HG03469 (cell line): ENCODE results near the gene ICA1L.
"Not testable (repeated sequence)": the region's sequence is repeated elsewhere in the genome, so short reads cannot be mapped to it uniquely, and the experiment has no call there.

ENCODE experiments used
- ATAC-seq: cut with Tn5 transposase; IDR thresholded peaks from one replicate; pipeline ENCODE4 v1.9.1; 2021; ENCODE audit warnings: mild to moderate bottlenecking, moderate library complexity, moderate number of reproducible peaks; ENCODE audit not compliant: unreplicated experiment

The ICA1L gene

DNA sequence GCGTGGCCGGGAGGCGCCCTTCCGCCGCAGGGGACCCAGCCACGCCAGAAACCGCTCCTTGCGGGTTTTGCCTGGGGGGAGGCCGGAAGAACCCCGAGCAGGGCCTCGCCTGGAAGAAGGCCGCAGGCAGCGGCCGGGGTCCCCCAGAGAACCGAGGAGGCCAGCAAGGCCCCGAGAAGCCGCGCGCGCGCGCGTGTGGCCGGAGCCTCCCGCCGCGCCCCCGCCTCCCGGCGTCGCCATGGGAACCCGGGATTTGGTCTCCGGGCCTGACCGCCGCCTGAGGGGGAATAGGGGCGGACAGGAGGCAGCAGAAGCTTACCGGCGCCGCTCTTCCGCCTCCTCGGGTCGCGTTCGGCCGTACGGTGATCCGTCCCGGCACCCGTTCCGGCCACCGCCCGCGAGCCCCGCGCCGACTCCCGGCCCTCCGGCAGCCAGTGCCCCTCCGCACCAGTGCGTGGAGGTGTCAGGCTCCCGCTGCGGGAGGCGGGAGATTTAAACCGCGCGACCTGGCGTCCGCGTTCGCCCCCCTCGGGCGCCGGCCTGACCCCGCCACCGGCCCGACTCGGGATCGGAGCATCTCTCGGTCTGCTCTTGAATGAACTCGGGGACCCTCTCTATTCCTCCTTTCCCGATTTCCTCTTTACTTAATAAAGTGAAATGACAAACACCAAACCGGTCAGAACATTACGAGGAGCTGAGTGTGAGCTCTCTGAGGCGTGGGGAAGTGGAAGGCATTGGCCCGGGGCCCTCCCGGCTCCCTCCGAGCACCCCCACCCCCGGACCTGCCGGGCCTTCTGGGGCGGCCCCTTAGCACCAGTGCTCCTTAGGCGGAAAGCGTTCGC, at the start of gene ICA1L:
TSS of gene ICA1L (minus strand) at position 467 of the 842 bp plus-strand sequence. CDS start 42,757 bp downstream, outside the sequence.
- ATAC-seq: no peak

GRCh38 chr2:202918860-202919259, 47.3 kb upstream of the ICA1L start:
- no peak for ATAC-seq

GRCh38 chr2:202912342-202913201, 41.0 kb upstream of the ICA1L start:
- ATAC-seq: peak; percentile 39

DNA sequence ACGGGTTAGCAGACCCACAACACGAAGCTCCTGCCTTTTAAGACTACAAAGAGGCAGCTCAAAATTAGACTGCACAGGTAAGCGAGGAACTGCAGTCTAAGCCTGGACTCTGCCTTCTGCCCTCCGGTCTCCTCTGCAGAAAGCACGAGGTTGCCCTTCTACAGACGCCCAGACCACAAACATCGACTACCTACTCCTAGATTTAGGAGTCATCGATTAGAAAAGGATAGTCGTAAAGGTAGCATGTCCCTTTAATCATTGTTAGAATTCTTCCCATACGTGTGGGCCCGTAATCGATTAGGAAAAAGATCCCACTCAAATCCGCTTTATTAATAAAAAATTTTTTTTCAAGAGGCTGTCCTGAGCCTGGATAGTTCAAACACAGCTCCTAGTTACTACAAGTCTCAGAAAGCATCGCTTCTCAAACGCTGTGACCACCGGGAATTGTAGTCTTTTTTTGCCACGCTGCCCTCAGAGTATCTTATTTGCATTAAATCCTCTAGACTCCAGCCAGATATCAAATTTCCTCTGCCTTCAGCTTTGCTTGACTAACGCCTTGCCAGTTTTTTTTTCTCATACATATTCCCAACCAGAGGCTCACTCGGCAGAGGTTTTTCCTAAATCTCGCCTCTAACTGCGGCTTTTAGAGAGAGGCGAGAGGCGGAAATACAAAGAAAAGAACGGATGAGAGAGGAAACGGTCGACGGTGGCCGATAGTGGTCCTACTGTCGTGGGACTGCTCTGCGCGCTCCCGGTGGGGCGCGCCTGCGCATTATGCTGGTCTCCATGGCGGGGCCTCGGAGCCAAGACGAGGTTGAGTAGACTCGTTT, 40.2 kb upstream of the ICA1L start, which contains the start of the genes CARF and WDR12:
TSS of gene CARF (plus strand) at position 764 of the 830 bp plus-strand sequence. CDS start 29,628 bp downstream, outside the sequence.
TSS of gene WDR12 (minus strand) at position 162 of the 830 bp plus-strand sequence. CDS start 197 bp downstream, outside the sequence.
- ATAC-seq: peak; percentile 54

- ATAC-seq: peak; percentile 1
These were observed 39.6 kb upstream of the ICA1L start for GRCh38 chr2:202911203-202911511.

DNA sequence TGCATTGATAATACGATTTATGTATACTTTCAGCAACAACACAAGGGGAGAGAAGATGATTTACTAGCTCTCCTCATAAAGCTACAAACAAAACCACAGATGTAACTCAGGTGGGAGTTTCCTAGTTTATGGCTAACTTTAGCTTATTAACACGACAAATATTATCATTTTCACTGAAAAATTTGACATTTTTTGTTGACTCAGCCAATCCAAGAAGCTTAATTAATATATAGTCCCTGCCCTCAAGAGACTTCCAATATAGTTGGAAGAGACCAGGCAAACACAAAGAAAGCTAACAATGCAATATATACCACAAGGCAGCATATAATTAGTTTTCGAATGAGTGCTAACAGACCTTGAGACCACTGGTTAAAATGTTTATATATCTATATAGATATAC, 39.1 kb upstream of the ICA1L start:
- ATAC-seq: no peak

- ATAC-seq: not testable (repeated sequence)
These were observed 38.7 kb upstream of the ICA1L start for GRCh38 chr2:202910250-202910649.

GRCh38 chr2:202909394-202910192, 38.0 kb upstream of the ICA1L start:
- ATAC-seq: no peak

GRCh38 chr2:202908186-202908585, 36.6 kb upstream of the ICA1L start:
- no peak for ATAC-seq

GRCh38 chr2:202905507-202905906, 33.9 kb upstream of the ICA1L start:
- ATAC-seq: not testable (repeated sequence)

GRCh38 chr2:202885190-202885589, 13.6 kb upstream of the ICA1L start:
- no peak for ATAC-seq

DNA sequence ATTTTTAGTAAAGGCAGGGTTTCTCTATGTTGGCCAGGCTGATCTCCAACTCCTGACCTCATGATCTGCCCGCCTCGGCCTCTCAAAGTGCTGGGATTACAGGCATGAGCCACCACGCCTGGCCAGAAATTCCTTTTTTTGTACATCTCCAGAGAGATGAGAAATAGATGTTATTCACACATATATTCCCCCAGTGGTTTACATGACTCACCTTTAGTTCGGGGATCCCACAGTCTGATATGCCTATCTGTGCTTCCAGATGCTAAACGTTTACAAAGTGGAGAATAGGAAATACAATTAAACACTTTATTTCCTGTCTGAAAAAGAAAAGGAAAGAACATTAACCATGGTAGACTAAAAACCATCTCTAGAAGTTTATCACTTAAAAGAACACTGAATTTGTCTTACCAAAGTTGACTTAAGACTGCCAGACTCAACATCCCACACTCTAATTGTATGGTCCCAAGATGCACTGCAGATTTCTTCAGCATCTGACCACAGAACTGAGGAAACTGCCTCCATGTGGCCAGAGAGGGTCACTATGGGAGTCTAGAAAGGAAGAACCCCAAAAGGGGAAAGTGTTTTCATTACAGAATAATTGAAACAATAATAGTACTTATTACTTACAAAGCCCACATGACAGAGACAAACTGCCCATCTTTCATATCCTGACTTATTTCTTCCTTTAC, 12.6 kb upstream of the ICA1L start:
- no peak for ATAC-seq

DNA sequence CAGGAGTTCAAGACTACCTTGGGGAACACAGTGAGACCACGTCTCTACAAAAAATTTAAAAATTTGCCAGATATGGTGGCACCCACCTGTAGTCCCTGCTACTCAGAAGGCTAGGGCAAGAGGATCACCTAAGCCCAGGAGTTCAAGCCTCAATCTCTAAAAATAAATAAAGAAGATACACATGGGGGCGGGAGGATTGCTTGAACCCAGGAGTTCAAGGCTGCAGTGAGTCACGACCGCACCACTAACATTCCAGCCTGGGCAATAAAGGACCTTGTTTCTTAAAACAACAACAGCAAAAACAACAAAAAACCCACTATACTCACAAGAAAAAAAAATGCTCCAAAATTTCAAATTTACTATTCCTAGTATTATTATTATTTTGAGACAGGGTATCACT, 10.0 kb upstream of the ICA1L start:
- no peak for ATAC-seq

- no peak for ATAC-seq
These were observed 6.1 kb upstream of the ICA1L start for GRCh38 chr2:202877699-202878098.

GRCh38 chr2:202870431-202871299, 901 bp downstream of the ICA1L start:
- peak; percentile 44 for ATAC-seq

GRCh38 chr2:202861987-202862386, 9.6 kb downstream of the ICA1L start:
- ATAC-seq: no peak

DNA sequence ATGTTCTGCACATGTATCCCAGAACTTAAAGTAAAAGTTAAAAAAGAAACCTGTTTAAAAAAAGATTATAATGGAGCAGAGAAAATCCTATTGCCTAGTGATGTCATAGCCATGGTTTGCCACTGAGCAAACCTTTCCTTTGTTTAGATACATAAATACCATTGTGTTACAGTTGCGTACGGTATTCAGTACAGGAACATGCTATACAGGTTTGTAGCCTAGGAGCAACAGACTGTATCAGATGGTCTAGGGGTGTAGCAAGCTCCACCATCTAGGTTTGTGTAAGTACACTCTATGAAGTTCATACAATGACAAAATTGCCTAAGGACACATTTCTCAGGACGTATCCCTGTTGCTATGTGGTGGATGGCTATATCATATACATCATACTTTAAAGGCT, 13.0 kb downstream of the ICA1L start:
- no peak for ATAC-seq

DNA sequence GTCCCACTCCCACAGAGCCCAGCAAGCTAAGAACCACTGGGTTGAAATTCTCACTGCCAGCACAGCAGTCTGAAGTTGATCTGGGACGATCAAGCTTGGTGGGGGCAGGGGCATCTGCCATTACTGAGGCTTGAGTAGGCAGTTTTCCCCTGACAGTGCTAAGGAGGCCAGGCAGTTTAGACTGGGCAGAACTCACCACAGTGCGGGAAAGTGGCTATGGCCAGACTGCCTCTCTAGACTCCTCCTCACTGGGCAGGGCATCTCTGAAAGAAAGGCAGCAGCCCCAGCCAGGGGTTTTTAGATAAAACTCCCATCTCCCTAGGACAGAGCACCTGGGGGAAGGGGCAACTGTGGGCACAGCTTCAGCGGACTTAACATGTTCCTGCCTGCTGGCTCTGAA, 22.2 kb downstream of the ICA1L start:
- not testable (repeated sequence) for ATAC-seq
